Fibroblast of mammary gland (primary cell): Measurements from ENCODE around the gene FAM24A.
"Not testable (repeated sequence)": the region's sequence is repeated elsewhere in the genome, so short reads cannot be mapped to it uniquely, and the experiment has no call there.

Experiments
- DNase-seq: peaks from one replicate; pipeline ENCODE4 v3.0.0-alpha.2; 2010; ENCODE audit warnings: low read depth
- H3K4me3 ChIP-seq: 2 replicates; pipeline ENCODE4 v1.5.1; 2011; ENCODE audit warnings: low read depth, mild to moderate bottlenecking, low read length, moderate library complexity; ENCODE audit not compliant: control insufficient read depth
- TF ChIP-seq, protein P1 (sequence below): conservative IDR thresholded peaks from 2 replicates; pipeline ENCODE4 v1.5.1; 2011; ENCODE audit warnings: low read depth, low read length, inconsistent platforms; ENCODE audit not compliant: control insufficient read depth, insufficient read depth

The FAM24A gene, protein sequence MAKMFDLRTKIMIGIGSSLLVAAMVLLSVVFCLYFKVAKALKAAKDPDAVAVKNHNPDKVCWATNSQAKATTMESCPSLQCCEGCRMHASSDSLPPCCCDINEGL

DNA sequence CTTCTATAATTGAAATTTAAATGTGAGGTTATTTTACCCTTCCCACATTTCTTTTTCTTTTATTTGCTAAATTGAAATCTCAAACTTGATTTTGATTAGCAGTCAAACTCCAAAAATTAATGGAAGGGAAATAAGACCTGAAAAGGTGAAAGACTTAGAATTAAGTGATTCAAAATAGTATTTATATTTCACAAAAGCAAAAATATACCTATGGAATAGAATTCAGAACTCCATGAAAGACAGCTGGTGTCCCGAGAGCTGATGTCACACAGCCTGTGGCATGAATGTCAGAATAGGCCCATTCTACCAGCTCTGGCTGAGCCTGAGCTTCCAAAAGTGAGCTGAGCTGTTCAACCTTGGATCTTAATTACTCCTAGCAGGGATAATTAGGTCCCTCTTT lies at the start of gene FAM24A:
Gene FAM24A (plus strand): TSS at position 301 of the 400 bp plus-strand sequence. CDS start 1,025 bp downstream, outside the sequence.
- no peak for DNase-seq
- TF ChIP-seq, protein P1, sequence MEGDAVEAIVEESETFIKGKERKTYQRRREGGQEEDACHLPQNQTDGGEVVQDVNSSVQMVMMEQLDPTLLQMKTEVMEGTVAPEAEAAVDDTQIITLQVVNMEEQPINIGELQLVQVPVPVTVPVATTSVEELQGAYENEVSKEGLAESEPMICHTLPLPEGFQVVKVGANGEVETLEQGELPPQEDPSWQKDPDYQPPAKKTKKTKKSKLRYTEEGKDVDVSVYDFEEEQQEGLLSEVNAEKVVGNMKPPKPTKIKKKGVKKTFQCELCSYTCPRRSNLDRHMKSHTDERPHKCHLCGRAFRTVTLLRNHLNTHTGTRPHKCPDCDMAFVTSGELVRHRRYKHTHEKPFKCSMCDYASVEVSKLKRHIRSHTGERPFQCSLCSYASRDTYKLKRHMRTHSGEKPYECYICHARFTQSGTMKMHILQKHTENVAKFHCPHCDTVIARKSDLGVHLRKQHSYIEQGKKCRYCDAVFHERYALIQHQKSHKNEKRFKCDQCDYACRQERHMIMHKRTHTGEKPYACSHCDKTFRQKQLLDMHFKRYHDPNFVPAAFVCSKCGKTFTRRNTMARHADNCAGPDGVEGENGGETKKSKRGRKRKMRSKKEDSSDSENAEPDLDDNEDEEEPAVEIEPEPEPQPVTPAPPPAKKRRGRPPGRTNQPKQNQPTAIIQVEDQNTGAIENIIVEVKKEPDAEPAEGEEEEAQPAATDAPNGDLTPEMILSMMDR, result no peak
- no peak within 1 kb of the TSS for H3K4me3 ChIP-seq

DNA sequence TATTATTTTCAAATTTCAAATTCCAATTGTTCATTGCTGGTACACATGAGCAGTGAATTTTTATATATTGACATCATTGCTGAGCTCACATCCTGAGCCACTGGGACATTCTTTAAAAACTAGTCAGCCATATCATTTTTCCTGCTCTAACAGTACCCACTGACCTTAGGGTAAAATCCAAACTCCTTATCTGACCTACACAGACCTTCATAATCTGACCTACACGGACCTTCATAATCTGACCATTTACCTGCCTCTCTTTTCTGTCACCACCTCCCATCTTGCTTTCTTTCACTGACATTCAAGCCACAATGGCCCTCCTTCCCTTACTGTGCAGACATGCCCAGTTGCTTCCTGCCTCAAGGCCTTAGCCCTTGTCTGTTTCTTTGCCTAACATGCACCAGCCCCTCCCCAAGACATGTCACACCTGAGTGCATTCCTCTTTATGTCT lies 48.7 kb upstream of the FAM24A start:
- TF ChIP-seq, protein P1, result no peak
- H3K4me3 ChIP-seq, result no peak overlapping the region
- peak; percentile 76 for DNase-seq

DNA sequence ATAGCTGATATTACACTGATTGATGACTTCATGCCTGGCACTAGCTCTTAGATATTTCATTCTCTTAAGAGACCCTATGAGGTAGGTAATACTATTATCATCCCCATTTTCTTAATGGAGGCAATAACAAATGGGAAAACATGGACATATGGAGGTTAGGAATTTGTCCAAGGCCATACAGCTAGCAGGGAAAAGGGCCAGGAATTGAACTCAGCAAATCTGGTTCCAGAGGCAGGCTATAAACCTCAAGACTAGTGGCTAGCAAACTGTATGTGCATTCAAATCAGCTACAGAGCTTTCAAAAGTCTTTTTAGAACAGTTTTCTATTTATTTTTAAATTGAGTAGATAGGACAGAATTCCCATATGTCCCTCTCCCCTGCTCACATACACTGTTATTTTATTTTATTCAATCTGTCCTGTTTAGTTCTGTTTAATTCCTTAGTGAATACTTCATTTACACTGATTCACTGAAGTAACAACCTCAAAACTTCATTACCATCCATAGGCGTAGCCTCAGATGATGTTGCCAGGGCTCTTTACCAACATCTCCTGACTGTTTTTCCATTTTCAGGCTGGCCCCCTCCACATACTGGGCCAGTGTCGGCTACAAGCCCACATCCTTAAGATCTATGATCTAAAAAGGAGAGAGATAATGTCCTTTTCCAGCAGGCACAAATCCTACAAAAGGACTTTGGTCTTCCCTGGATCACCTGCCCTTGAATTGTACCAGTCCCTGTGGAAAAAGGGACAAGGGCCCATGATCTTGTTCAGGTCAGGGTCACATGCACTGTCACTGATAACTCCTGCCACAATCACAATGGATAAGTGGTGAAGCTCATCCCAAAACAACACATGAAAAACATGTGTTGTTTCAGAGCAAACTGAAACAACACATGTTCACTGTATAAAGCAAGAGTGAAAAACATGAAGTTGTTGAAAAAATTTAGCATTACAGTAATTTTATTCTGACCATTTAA lies 46.9 kb upstream of the FAM24A start:
- DNase-seq, result no peak
- TF ChIP-seq, protein P1, result no peak
- no peak overlapping the region for H3K4me3 ChIP-seq

DNA sequence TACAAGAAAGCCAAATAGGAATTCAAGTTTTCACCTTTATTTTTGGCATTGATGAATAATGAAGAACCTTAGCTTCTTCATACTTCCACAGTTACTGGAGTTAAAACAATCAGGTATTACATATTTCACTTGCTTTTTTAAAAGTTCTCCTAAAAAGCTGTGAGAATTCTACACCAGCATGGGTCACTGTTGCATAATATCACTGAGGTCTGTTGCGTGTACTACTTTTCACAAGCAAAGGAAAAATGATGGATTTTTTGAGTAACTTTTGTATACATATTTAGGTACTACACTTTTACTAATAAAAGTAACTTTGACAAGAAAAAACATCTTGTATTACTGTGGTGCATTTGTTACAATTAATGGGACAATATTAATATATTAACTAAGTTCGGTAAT lies 46.2 kb upstream of the FAM24A start:
- DNase-seq, result peak; percentile 29
- H3K4me3 ChIP-seq, result no peak overlapping the region
- TF ChIP-seq, protein P1, result no peak

DNA sequence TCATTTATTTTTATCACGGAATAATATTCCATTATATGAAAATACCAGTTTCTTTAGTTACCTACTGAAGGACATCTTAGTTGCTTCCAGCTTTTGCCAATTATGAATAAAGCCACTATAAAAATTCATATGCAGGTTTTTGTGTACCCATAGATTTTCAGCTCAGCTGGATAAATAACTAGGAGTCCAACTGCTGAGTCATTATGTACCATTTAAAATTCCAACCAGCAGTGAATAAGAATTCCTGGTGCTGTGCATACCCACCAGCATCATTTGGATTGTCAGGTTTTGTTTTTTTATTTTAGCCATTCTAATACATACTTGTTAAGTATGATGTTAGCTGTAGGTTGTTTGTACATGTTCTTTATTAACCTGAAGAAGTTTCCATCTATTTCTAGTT lies 45.5 kb upstream of the FAM24A start:
- DNase-seq, result peak; percentile 57
- no peak overlapping the region for H3K4me3 ChIP-seq
- TF ChIP-seq, protein P1, result no peak

DNA sequence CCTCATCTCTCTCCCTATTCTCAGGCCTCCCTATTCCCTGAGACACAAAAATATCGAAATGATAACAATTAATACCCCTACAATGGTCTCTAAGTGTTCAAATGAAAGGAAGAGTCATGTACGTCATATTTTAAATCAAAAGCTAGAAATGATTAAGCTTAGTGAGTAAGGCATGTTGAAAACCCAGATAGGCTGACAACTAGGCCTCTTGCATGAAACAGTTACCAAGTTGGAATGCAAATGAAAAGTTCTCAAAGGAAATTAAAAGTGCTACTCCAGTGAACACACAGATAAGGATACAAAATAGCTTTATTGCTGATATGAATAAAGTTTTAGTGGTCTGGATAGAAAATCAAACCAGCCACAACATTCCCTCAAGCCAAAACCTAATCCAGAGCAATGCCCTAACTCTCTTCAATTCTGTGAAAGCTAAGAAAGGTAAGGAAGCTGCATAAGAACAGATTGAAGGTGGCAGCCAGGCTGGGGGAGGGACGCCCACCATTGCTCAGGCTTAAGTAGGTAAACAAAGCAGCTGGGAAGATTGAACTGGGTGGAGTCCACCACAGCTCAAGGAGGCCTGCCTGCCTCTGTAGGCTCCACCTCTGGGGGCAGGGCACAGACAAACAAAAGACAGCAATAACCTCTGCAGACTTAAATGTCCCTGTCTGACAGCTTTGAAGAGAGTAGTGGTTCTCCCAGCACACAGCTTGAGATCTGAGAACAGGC lies 43.5 kb upstream of the FAM24A start:
- not testable (repeated sequence) for H3K4me3 ChIP-seq
- DNase-seq, result peak; percentile 32

DNA sequence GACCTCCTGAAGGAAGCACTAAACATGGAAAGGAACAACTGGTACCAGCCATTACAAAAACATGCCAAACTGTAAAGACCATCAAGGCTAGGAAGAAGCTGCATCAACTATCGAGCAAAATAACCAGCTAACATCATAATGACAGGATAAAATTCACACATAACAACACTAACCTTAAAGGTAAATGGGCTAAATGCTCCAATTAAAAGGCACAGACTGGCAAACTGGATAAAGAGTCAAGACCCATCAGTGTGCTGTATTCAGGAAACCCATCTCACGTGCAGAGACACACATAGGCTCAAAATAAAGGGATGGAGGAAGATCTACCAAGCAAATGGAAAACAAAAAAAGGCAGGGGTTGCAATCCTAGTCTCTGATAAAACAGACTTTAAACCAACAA lies 41.6 kb upstream of the FAM24A start:
- not testable (repeated sequence) for DNase-seq, H3K4me3 ChIP-seq

DNA sequence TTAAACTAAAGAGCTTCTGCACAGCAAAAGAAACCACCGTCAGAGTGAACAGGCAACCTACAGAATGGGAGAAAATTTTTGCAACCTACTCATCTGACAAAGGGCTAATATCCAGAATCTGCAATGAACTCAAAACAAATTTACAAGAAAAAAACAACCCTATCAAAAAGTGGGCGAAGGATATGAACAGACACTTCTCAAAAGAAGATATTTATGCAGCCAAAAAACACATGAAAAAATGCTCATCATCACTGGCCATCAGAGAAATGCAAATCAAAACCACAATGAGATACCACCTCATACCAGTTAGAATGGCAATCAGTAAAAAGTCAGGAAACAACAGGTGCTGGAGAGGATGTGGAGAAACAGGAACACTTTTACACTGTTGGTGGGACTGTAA lies 38.5 kb upstream of the FAM24A start:
- DNase-seq, H3K4me3 ChIP-seq: not testable (repeated sequence)
